Transverse colon (tissue), 4 donors: ENCODE results near the gene CIAO1.

Source experiments
- CTCF ChIP-seq, 5 experiments: fragments of 200-600 bp in 3 of 5; fragments of 450-650 bp in 2 of 5; sonication (generic) in 3 of 5; IDR thresholded peaks; 1 replicate in 2 of 5; 2 replicates in 3 of 5; pipeline ENCODE4 v1.5.1; 2016 to 2017; ENCODE audit warnings: antibody characterized with exemption in 5 of 5, inconsistent platforms in 3 of 5, mild to moderate bottlenecking in 2 of 5, moderate library complexity in 1 of 5
- POLR2AphosphoS5 ChIP-seq, 3 donors: sonication (generic); formaldehyde crosslinking; IDR thresholded peaks; one replicate each; pipeline ENCODE4 v1.6.1; 2016; ENCODE audit warnings: antibody characterized with exemption in 3 of 3

GRCh38 chr2:96264086-96264485, 1.9 kb upstream of the CIAO1 start:
- no peak for TF ChIP-seq POLR2AphosphoS5 (IDR thresholded peaks at IDR 0.05)
- no peak for TF ChIP-seq CTCF (IDR thresholded peaks at IDR 0.05)
